ENCODE results near the gene SYNGAP1.

- no peak for TF ChIP-seq CTCF (conservative IDR thresholded peaks at IDR 0.05 in 1 of 2, IDR thresholded peaks at IDR 0.05 in 1 of 2; ENCODE audit: extremely low read depth in 1 of 2, insufficient read depth in 1 of 2, low read depth in 1 of 2, low read length in 2 of 2)
- TF ChIP-seq EZH2 (IDR thresholded peaks at IDR 0.05; ENCODE audit: borderline replicate concordance, low read length) = no peak
Measured at GRCh38 chr6:33372526-33373123, 47.2 kb upstream of the SYNGAP1 start.

Measured in mammary epithelial cell (primary cell).